ENCODE data around the gene RIPOR1.

RIPOR1 gene

DNA sequence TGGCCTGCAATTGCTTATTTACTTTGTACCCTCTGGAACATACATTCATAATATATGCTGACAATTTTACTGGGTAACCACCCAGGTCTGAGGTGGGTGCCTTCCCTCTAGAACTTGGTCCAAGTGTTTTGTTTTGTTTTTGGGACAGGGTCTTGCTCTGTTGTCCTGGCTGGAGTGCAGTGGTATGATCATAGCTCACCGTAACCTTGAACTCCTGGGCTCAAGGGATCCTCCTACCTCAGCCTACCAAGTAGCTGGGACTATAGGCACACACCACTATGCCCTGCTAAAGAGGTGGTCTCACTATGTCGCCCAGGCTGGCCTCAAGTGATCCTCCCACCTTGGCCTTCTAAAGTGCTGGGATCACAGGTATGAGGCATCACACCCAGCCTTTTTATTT lies 22.5 kb downstream of the RIPOR1 start:
- TF ChIP-seq, protein P1, sequence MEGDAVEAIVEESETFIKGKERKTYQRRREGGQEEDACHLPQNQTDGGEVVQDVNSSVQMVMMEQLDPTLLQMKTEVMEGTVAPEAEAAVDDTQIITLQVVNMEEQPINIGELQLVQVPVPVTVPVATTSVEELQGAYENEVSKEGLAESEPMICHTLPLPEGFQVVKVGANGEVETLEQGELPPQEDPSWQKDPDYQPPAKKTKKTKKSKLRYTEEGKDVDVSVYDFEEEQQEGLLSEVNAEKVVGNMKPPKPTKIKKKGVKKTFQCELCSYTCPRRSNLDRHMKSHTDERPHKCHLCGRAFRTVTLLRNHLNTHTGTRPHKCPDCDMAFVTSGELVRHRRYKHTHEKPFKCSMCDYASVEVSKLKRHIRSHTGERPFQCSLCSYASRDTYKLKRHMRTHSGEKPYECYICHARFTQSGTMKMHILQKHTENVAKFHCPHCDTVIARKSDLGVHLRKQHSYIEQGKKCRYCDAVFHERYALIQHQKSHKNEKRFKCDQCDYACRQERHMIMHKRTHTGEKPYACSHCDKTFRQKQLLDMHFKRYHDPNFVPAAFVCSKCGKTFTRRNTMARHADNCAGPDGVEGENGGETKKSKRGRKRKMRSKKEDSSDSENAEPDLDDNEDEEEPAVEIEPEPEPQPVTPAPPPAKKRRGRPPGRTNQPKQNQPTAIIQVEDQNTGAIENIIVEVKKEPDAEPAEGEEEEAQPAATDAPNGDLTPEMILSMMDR (IDR thresholded peaks at IDR 0.05; ENCODE audit: low read depth, low read length): no peak

DNA sequence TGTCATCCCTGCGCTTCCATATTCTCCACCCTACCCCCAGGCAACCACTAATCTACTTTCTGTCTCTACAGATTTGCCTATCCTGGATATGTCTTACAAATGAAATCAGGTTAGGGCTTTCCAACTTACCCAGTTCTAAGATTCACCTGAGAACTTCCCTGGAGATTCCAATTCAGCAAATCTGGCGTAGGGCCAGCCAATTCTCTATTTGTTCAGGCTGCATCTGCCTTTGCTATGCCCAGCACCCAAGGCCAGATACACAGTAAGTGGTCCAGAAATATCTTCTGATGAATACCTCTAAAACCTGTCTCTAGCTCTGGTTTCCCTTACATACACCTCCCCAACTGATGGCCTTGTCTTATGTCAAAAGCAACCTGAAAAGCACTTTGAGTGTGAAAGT lies 23.3 kb downstream of the RIPOR1 start:
- TF ChIP-seq, protein P1 (IDR thresholded peaks at IDR 0.05; ENCODE audit: low read depth, low read length): no peak
- H3K4me3 ChIP-seq (ENCODE audit: low read depth, low read length): no peak overlapping the region

More for the DNA sequence above, 22.5 kb downstream of the RIPOR1 start:
- no peak overlapping the region for H3K4me3 ChIP-seq (ENCODE audit: low read depth, low read length)

DNA sequence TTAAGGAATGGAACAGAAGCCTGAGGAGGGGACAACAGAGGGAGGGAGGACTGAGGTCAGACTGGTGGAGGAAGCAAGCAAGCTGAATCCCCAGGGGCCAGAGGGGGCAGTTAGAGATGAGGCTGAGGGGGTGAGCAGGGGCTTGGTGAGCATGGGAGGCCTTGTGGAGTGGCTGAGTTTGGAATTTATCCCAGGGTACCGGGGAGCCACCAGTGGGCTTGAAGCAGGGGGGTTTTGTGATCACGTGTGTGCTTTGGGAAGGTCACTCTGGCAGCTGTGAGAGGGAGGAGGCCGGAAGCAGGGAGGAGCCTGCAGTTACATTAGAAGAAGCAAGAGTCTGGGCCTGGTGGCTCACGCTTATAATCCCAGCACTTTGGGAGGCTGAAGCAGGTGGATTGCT lies 23.8 kb downstream of the RIPOR1 start:
- TF ChIP-seq, protein P1 (IDR thresholded peaks at IDR 0.05; ENCODE audit: low read depth, low read length): no peak
- no peak overlapping the region for H3K4me3 ChIP-seq (ENCODE audit: low read depth, low read length)

DNA sequence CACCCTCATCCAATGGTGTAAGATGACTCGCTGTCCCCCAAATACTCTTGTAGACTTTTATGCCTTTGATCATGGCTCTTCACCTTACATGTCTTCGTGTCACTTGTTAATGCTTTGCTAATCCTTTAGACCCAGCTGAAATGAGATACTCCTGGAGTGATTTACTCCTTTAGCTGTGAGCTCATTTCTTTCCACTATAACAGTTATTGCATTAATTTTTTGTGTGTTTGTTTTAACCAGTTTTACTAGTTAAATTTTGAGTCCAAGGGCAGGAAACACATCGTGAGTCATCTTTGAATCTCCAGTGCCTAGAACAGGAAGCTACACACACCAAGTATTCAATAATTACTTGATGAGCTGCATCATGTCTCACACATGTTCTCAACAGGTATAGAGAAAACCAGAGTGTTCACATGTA lies 27.2 kb downstream of the RIPOR1 start:
- no peak overlapping the region for H3K4me3 ChIP-seq (ENCODE audit: low read depth, low read length)
- TF ChIP-seq, protein P1 (IDR thresholded peaks at IDR 0.05; ENCODE audit: low read depth, low read length): no peak

DNA sequence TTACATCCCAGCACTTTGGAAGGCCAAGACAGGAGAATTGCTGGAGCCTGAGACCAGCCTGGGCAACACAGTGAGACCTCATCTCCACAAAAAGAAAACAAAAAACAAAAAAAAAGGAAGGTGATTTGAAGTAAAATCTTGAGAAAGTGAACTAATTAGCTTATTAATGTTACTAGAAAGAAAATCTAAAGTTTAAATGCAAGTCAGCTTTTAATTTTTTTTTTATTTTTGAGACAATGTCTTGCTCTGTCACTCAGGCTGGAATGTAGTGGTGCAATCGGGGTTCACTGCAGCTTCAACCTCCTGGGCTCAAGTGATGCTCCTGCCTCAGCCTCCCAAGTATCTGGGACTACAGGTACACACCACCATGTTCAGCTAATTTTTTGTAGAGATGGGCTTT lies 30.2 kb downstream of the RIPOR1 start:
- H3K4me3 ChIP-seq (ENCODE audit: low read depth, low read length): no peak overlapping the region
- TF ChIP-seq, protein P1 (IDR thresholded peaks at IDR 0.05; ENCODE audit: low read depth, low read length): no peak

DNA sequence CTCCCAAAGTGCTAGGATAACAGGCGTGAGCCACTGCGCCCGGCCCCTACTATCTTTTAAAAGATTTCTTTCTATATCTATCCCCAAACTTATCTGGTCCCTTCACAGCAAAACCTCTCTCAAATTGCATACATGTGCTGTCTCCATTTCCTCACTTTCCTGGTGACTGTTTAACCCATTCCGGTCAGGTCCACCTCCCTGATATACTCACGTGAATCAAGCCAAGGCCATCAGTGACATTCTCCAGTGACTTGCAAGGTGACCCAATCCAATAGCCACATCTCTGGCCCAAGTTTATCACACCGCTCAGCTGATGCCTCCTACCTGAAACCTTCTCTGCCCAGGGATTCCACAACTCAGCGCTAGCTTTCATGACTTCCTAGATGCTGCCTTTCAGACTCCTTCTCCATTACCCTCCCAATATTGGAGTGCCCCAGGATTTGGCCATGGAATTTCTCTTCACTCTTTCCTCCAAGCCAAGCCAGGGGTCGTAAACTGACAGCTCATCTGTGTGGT lies 32.3 kb downstream of the RIPOR1 start:
- peak overlapping the region; percentile 72; the same call in 1 of the 2 replicates for H3K4me3 ChIP-seq (ENCODE audit: low read depth, low read length)
- TF ChIP-seq, protein P1 (IDR thresholded peaks at IDR 0.05; ENCODE audit: low read depth, low read length): no peak

DNA sequence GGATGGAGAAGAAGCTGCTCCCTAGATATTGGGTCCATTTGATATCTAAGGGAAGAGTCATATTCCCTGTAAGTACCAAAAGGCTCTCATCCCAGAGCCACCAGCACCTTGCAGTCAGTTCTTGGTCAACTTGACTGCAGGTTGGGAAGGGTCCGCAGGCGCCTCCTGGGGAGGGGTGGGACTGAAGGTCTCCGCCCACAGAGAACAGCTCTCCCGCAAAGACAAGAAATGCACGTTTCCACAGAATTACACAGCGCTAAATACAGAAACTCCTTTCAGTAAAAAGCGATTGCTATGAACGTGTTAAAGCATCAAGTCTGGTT lies 32.8 kb downstream of the RIPOR1 start:
- H3K4me3 ChIP-seq (ENCODE audit: low read depth, low read length): peak overlapping the region; percentile 72
- TF ChIP-seq, protein P1 (IDR thresholded peaks at IDR 0.05; ENCODE audit: low read depth, low read length): no peak

All from WI38 (cell line).